Stimulated activated CD4-positive, alpha-beta T cell treated with anti-CD3 and anti-CD28 coated beads, Interleukin-1b, Interleukin-23, amount 100 ng/mL, for 24 hours (primary cell): ENCODE measurements around the gene SLC34A3.
A peak's percentile ranks its signal among the peaks of the same experiment; 100 is the strongest.

Experiments used
- DNase-seq, 4 experiments: peaks; one replicate each; pipeline ENCODE4 v3.0.0-alpha.2; 2020; ENCODE audit warnings: low read depth in 4 of 4, low spot score in 1 of 4

The SLC34A3 gene

DNA sequence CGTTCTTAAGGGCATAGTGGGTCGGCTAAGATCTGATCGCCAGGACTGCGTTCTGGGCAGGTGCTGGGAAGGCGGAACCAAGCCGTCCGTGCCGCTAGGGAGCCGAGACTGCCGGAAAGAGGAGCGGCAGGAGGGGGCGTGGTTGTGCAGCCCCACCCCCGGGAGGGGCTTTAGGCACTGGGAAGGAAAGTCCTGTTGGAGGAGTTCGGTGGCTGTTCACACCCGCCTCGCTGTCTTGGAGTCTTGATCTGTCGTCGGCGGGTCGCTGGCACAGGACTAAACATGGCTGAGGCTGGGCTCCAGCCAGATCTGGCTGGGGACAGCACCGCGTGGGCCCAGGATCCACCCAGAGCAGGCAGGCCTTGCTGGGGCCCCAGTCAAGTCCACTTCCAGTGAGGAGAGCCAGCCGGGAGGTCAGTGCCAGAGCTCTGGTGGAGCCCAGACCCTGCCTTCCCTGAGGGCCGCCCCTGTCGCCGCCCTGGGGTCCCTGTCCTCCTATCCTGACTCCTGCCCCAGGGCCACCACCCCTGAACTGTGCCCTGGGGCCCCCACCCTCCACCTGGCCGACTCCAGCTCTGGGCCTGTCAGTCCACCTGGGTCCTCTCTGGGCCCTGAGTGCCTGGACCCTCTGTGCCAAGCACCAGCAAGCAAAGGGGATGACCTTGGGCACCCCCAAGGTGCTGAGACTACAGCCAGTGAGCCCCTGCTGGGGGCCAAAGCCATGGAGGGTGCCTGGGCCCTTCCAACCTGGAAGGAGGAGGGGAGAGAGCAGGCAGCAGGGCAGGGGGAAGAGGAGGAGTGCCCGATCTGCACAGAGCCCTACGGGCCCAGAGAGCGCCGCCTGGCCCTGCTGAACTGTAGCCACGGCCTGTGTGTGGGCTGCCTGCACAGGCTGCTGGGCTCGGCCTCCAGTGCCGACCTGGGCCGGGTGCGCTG lies 13.2 kb upstream of the SLC34A3 start:
- DNase-seq: no peak

- DNase-seq: no peak
These were observed 12.4 kb upstream of the SLC34A3 start for GRCh38 chr9:137218212-137218753.

- no peak for DNase-seq
These were observed 11.9 kb upstream of the SLC34A3 start for GRCh38 chr9:137218754-137219271.

- DNase-seq: no peak
These were observed 10.9 kb upstream of the SLC34A3 start for GRCh38 chr9:137219757-137220316.

DNA sequence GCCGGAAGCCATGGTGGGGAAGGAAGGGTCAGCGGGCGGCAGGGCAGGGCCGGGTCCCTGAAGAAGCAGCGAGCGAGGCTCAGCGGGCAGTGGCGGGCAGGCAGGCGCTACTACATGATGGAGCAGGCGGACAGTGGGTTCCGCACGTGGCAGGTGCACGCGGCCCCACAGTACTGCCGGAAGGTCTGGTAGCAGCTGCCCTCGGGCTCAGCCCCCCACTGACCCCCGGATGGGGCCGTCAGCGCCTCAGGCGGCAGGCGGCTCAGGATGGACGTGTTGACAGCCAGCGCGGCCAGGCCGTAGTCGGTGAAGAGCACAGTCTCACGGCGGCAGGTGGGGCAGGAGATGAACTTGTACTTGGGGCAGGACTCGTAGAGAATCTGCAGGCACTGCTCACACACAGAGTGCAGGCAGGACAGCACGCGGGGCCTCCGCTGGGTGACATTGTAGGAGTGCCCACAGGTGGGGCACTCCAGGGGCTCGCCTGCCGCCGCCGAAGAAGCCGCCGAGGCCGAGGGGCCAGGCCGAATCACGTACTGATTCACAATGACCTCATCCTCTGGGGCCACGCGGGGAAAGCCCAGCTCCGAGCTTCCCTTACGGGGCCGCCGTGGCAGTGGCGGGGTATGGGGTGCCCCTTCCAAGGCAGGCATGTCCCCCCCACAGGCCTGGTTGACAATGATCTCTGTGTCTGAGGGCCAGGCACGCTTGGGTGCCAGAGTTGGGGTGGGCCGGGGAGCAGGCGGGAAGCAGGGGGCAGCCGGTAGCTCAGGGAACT lies 10.2 kb upstream of the SLC34A3 start:
- DNase-seq: no peak

- DNase-seq: no peak
These were observed 9.6 kb upstream of the SLC34A3 start for GRCh38 chr9:137221095-137221505.

DNA sequence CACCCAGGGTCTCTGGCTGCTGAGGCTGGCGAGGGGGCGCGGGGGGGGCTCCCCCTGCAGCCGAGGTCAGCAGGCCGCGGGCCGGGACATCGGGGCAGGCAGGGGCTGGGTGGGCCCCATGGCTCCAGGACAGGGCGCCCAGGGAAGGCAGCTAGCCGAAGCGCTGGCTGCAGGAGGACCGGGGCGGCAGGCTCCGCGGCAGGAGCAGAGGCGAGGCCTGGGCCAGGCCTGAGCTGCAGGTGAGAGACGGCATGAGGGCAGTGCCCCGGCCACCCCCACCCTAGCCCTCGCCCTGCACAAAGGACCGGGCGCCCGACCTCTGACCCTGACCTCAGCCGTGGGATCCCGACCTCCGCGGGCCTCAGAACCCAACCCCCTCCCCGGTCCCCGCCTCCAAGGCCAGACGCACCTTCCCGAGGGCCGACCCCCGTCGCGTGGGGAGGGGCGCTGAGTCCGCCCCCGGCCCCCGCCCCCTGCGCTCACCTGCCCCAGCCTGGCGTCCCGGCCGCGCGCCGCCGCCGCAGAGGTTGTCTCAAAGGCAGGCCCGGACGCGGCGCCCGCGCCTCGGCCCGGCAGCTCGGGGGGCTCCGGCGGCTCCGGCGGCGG lies 9.1 kb upstream of the SLC34A3 start:
- DNase-seq: no peak

DNA sequence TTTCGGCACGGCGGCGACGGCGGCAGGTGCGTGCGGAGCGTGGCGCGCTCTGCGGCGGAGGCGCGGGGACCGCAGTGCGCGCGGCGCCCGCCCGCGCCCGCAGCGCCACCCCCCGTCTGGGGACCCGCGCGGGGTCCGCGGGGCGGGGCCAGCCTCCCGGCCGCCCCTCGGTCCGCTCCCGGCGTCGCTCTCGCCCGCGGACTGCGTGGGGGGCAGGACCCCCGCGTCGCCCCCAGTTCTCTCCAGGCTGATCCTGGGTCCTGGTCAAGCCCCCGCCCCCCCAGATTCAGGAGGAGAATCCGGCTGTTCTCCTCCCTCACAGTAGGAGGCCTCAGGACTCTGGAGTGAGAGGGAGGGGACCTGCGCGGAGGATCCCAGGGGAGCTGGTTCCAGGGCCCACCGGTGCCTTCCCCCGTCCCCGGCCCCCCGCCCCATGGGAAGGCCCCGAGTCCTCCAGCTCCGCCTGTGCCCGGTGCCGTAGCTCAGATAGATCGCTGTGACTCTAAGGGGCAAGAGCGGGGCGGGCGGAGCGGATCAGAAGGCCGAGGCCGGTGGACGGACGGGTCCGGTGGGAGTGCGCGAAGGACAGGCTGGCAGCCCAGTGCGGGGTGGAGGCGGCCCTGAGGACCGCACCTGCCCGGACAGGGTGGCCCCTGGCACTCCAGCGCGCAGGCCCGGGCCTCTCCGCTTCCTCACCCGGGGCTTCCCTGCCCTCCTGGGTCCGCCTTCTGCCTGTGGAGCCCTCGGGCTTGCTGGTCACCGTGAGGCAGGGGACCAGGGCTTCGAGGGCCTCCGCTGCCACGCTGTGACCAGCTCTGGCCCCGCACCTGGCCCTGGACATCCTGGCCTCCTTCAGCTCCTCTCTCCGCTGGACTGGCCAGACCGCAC lies 8.3 kb upstream of the SLC34A3 start, which contains the start of gene RNF208:
RNF208 (minus strand) TSS at position 51 of the 888 bp plus-strand sequence. CDS start 1,028 bp downstream, outside the sequence.
- DNase-seq: no peak

DNA sequence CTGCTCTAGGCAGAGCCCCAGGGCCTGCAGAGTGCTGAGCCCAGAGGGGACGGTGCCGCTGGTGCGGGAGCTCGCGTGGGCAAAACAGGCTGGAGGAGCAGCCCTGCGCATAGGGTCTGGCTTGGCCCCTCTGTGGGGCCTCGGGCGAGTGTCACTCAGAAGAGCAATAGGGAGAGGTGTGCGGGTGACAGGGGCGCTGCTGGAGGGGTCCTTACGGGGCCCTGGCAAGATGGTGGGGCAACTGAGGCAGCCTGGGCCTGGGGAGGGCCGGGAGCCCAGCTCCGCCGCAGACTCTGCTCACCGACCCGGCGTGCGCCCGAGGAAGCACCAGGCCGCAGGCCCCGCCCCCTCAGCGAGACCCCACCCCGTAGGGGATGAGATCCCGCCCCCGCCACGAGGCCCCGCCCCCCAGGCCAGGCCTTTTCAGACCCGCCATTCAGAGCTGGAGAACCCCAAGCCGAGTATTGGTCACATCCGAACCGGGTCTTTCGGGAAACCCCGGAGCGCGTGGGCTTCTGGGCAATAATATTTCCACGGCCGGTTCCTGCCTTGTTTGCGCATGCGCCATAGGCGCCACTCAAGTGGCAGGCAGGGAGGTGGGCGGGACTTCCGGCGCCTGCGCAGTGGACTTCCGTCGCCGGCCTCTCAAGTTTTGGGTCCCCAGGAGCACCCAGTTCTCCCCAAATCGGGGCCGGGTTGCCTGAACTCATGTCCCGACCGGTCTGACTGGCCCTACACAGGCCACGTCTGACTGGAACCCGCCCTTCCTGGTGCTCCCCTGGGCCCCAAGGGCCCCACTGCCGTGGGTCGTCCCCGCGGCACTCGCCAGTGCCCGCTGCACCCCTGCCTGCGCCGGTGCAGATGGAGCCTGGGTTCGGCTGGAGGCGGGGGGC lies 7.4 kb upstream of the SLC34A3 start:
- peak; percentile 96 to 98 (median 97) for DNase-seq

DNA sequence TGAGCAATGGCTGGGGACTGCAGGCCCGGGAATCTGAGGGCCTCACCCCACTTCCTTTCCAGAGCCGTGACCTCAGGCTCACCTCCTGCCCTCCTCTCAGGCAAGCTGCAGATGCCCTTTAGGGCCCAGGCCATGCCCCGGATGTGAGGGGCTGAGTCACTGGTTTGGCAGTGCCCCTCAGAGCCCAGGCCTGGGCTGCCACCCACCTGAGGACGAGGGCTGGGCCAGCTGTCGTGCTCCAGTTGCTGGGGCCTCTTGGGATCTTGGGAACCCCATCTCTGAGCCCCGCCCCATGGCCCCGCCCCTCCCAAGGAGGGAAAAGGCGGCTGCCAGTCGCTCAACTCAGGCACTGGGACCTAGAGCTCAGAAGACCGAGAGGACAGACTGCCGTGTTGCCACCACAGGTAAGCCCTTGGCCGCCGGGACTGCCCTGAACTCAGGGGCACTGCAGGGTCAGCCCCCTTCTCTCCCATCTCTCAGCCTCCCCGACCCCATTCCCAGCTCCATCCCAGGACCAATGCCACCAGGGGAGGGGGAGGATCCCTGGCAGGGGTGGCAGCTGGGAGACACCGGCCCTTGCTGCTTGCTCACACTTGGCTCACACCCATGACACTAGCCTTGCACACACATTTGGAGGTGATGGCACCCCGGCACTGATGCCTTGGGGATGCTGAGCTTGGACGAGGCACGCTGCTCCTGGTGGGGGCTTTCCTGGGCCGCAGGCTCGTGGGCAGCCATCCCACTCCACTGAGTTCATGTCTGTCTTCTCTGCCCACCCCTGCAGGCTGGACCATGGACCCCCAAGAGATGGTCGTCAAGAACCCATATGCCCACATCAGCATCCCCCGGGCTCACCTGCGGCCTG lies 5.6 kb upstream of the SLC34A3 start, which contains the start of gene CYSRT1:
CYSRT1 (plus strand) TSS at position 345 of the 865 bp plus-strand sequence; CDS start at position 793, 448 bp downstream.
- DNase-seq: no peak

DNA sequence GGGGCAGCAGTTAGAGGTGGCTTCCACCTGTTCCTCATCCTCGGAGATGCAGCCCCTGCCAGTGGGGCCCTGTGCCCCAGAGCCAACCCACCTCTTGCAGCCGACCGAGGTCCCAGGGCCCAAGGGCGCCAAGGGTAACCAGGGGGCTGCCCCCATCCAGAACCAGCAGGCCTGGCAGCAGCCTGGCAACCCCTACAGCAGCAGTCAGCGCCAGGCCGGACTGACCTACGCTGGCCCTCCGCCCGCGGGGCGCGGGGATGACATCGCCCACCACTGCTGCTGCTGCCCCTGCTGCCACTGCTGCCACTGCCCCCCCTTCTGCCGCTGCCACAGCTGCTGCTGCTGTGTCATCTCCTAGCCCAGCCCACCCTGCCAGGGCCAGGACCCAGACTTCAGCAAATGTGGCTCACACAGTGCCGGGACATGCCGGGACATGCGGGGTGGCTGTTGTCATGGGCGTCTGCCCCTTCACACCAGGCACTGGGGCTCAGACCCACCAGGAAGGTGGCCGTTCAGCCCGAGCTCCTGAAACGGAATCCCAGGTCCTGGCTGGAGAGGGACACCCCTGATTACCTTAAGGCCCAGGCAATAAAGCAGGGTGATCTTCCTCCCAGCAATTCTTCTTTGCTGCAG lies 4.9 kb upstream of the SLC34A3 start:
- DNase-seq: no peak

DNA sequence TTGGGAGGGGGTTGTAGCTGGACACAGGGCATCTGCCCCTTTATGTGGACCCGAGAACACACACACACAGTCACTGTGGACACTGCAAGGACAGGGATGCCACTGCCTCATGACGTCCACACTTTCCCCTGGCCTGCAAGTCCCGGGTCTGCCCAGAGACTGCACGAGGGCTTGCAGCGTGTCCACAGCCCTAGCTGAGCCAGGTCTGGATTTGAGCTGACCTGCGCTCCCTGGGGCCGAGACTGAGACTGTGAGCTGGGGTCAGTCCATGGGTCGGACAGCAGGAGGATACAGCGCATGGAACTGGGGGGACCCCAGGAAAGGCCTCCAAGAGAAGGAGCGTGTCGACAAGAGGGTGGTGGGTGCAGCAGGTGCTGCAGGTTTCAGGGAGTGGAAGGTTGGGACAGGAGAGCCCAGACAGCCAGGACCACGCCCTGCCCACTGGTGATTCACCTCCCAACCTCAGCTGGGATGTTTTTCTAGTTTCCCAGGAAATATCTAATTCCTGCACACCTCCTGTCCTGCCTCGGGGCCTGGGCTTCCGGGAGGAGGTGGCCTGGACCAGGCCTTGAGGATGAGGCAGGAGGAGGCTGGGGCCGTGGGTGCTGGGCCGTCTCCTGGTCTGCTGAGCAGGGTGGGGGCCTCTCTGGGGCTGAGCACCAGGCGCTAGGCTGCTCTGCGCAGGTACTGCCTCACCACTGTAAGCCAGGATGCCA lies 4.2 kb upstream of the SLC34A3 start:
- no peak for DNase-seq

GRCh38 chr9:137227054-137227852 lies 3.4 kb upstream of the SLC34A3 start, which contains the start of gene RNF224:
RNF224 (plus strand) TSS chr9:137227502; CDS start chr9:137228336, 834 bp downstream.
- DNase-seq: peak; percentile 52 to 76 (median 70)

DNA sequence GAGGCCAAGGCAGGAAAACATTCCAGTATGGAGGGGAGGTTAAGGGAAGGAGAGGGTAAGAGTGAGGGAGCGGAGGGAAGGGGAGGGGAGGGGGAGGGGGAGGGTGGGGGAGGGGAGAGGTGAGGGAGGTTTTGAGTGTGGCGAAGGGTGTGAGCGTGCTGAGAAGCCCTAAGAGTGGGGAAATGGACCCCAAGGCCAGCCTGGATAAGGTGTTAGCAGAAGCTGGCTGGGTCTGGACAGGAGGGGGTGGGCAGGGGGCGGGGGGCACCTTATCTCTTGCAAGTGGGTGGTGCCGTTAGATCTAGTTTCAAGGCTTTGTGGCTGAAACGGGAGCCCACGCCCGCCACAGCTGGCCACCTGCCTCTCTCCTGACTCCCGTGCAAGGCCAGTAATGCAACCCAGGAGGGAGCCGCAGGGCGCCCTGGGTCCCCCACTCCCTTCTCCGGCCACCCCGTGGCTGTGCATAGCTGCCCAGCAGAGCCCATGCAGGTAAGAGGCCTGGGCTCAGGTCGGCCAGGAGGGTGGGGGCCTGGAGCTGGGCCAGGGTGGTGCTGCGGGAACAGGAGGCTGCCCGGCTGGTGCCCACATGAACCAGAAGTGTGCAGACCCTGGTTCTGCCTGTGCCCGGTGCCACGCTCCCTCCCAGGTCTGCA lies 2.7 kb upstream of the SLC34A3 start:
- DNase-seq: no peak

DNA sequence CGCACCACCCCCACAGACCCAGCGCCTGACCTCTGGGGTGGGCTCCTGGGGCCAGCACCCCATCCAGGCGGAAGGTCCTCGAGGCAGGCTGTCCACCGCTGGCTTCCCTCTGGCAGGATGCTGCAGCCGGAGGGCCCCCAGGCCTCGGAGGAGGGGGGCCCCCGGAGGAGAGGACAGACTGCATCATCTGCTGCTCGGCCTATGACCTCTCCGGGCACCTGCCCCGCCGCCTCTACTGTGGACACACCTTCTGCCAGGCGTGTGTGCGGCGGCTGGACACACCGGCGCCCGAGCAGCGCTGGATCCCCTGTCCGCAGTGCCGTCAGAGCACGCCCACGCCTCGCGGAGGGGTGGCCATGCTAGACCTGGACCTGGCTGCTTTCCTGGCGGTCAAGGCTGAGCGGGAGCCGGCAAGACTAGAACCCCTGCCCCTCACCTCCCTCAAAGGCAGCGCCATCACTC lies 2.2 kb upstream of the SLC34A3 start:
- DNase-seq: no peak
